Stimulated activated CD8-positive, alpha-beta memory T cell treated with anti-CD3 and anti-CD28 coated beads, Interleukin-15, amount 100 ng/mL, for 1 hour (primary cell): ENCODE measurements around the gene CAND1.
"Not testable (repeated sequence)": the region's sequence is repeated elsewhere in the genome, so short reads cannot be mapped to it uniquely, and the experiment has no call there.

Source experiments
- DNase-seq: peaks from one replicate; pipeline ENCODE4 v3.0.0-alpha.2; 2020; ENCODE audit warnings: low read depth

CAND1 gene

GRCh38 chr12:67280572-67280971 lies 11.4 kb downstream of the CAND1 start:
- DNase-seq = no peak

- DNase-seq = no peak
Measured at GRCh38 chr12:67284561-67284960, 15.4 kb downstream of the CAND1 start.

DNA sequence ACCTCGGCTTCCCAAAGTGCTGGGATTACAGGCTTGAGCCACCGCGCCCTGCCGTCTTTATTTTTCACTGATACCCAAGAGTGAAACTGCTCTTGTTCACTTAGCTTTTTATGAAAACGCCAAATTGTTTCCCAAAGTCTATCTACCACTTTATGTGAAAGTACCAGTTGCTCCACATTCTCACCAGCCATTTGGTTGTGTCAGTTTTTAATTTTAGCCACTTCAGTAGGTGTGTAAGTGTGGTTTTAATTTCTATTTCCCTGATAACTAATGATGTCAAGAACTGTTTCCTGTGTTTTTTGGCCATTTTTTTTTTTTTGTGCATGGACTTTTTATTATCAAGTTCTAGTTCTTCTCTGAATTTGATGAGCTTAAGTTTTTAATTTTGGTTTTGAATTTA lies 17.1 kb downstream of the CAND1 start:
- DNase-seq = no peak

- no peak for DNase-seq
Measured at GRCh38 chr12:67287311-67287710, 18.2 kb downstream of the CAND1 start.

- no peak for DNase-seq
Measured at GRCh38 chr12:67288561-67288960, 19.4 kb downstream of the CAND1 start.

DNA sequence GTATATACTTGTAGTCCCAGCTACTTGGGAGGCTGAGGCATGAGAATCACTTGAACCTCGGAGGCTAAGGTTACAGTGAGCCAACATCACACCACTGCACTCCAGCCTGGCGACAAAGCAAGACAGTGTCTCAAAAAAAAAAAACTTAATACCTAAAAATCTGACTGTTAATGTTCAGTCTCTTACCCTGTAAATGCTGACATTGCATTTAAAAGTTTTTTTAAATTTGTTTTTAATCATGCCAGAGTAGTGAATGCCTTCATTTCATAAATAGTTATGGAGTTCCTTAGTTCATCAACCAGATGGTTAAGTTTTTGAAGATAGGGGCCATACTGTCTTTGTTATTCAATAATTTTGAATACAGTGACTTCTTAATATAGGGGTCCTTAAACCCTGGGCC lies 21.2 kb downstream of the CAND1 start:
- DNase-seq = no peak

- DNase-seq = no peak
Measured at GRCh38 chr12:67299526-67299925, 30.4 kb downstream of the CAND1 start.

DNA sequence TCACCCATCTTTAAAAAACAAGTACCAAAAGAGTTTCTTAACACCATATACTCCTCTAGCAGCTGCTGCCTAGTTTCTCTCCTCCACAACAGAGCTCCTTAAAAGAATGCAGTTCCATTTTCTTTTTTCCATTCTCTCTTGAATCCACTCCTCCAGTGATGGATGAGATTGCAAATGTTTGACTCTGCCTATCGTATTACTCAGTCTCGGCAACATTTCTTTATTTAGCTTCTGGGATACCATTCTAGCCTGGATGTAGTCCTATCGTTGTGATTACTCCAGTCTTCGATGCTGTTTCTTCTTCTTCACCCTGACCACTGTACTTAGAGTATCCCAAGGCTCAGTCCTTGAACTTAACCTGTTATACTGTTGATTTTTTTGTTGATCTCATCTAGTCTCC lies 30.8 kb downstream of the CAND1 start:
- no peak for DNase-seq

DNA sequence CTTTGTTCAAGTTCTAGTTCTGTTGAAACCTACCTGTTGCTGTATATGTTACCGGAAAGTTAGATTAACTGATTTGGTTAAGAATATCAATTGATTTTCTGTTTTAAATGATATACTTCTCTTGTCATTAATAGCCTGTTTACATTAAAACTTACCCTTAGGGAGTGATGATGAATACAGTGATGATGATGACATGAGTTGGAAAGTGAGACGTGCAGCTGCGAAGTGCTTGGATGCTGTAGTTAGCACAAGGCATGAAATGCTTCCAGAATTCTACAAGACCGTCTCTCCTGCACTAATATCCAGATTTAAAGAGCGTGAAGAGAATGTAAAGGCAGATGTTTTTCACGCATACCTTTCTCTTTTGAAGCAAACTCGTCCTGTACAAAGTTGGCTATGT lies 33.0 kb downstream of the CAND1 start:
- no peak for DNase-seq

GRCh38 chr12:67305544-67305943 lies 36.4 kb downstream of the CAND1 start:
- DNase-seq = no peak

DNA sequence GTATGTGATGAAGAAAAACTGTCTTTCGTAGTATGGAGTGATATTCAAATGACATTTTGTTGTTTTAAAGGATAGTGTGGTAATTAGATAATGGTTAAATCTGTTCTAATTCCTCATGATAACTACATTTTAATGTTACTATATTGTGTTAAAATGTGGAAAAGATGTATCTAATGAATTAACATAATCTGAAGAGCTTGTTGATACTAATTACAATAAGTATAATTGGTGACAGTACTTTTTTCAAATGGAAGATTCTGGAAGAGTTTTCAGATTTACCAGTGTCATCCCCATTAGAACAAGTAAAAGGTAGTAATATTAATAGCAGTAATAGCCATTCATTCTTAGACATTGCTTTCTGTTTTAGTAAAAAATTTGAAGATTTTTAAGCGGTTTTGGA lies 37.6 kb downstream of the CAND1 start:
- DNase-seq = no peak

DNA sequence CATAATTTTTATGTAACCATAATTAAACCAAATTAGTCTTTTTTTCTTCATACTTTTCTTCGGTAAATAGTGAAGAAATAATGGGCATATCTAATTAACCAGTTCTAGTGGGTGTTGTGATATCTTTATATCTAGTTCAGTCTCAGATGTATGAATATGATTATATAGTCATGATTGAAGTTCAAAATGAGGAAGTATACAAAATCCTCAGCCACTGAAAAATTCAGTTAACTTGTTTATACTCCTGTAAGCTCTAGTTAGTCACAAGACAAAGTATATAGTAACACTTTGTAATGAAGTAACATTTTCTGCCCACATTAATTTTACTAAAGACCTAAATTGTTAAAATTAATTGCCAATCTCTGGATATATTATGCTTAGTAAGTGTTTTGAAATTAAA lies 46.5 kb downstream of the CAND1 start:
- no peak for DNase-seq

DNA sequence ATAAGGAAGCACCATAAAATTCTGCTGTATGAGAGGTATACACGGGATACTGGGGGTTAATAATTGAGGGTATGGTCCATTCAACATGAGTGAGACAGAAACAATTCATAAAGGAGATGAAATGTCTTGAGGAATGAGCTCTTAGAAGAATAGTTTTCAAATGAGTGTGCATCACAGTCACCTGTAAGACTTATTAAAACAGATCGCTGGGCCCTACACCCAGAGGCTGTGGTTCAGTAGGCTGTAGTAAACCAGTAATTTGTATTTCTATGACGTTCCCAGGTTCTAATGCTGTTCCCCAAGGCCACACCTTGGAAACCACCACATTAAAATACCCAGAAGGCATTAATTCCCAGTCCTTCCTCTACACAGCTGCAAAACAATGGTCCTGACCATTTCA lies 49.6 kb downstream of the CAND1 start:
- DNase-seq = no peak

GRCh38 chr12:67319936-67320335 lies 50.8 kb downstream of the CAND1 start:
- no peak for DNase-seq

- DNase-seq = no peak
Measured at GRCh38 chr12:67320614-67321295, 51.6 kb downstream of the CAND1 start.

- DNase-seq = no peak
Measured at GRCh38 chr12:67322580-67322979, 53.4 kb downstream of the CAND1 start.

DNA sequence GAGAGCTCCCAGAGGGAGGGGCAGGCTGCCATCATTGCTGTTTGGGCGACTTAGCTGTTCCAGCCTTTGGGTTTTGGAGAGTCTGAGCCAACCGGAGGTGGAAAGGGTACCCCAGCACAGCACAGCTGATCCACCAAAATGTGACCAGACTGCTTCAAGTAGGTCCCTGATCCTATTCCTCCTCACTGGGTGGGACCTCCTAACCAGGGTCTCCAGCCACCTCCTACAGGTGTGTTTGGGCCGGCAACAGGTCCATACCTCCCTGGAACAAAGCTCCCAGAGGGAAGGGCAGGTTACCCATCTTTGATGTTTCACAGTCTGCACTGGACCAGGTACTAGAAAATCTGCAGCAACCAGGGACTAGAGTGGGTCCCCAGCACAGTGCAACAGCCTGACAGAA lies 53.8 kb downstream of the CAND1 start:
- DNase-seq = no peak

DNA sequence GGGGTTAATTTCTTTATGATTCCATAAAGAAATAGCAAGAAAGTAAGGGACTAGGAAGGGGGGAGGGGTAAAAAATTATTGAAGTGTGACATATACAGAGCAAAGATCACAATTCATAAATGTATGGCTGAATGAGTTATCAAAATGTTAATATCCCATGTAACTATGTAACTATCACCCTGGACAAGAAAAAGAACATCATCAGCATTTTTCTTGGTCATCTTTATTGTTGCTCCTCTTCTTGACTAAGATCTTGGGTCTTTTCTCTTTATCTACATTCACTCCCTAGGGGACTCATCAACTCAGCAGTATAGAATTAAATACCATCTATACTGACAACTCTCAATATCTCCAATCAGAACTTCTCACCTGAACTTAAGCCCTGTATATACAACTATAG lies 57.5 kb downstream of the CAND1 start:
- no peak for DNase-seq

DNA sequence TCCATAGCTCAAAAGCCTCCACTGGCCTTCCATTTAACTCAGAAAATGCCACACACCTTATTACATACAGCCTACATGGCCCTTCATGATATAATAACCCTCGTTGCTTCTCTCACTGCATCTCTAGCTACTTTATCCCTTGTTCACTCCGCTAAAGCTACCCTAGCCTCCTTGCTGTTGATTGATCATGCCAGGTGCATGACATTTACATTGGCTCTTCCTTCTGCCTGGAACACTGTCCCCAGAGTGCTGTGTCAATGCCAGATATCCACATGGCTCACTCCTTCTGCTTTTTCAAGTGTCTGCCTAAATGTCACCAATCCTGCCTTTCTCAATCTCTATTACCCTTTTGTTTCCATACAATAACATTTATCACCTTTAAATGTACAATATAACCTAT lies 58.3 kb downstream of the CAND1 start:
- DNase-seq = no peak

DNA sequence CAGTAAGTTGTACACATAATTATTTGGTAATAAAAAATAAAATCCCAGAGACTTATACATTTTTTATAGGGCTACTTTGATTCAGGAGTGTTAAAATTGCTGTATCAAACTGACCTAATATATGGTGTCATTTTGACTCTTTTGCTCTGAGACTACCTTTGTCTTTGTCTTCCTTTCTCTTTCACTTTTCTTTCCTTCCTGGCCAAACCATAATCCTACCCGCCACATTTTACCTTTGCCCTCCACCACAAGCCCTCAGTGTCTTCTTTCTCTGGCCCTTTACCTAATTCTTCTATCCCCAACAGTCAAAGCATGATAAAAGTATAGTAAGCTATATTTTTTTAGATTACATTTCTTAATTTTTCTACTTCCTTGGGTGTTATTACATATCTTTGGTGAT lies 62.0 kb downstream of the CAND1 start:
- DNase-seq = no peak

DNA sequence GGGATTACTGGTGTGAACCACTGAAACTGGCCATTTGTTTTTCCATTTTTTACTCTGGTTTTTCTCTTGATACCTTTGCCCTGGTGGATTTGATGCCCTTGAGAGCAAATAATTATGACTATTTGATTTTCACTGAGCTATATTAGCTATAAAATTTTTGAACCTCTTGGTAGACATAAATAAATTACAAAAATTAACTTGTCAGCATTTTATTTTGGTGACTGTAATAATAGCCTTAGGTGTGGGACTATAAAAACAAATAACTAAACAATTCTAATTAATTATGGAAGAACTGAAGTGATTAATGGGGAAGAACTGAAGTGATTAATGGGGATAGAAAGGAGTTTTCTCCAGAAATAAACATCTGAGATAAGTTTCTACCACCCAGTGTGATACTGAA lies 62.7 kb downstream of the CAND1 start:
- no peak for DNase-seq

- no peak for DNase-seq
Measured at GRCh38 chr12:67333649-67334048, 64.5 kb downstream of the CAND1 start.

- no peak for DNase-seq
Measured at GRCh38 chr12:67338426-67338825, 69.3 kb downstream of the CAND1 start.

DNA sequence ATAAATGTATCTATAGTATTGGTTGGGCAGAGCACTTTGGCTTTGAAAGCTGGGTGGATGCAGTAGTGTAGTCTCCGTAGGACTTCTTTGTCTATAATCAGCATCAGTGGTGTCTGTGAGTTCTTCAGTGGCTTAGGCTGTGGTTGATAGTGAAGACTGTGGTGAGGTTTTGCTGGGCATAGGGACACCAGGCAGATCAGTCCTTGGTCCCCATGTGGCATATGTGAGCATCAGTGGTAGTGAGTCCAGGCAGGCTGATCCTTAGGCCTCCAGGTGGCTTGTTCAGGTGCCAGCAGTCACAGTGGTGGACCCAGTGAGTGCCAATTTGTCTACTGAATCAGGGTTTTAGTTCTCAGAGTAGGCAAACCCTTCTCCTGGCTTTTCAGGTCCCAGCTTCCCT lies 70.4 kb downstream of the CAND1 start:
- no peak for DNase-seq

- not testable (repeated sequence) for DNase-seq
Measured at GRCh38 chr12:67341086-67341485, 71.9 kb downstream of the CAND1 start.
